SU-DHL-6 (cell line): ENCODE results near the gene FLACC1.

Source experiments
- H2AFZ ChIP-seq: fragments of 200-600 bp; sonication (generic); 2 replicates; pipeline ENCODE4 v1.6.1; 2014; ENCODE audit warnings: low read depth, mild to moderate bottlenecking, moderate library complexity, mixed read lengths, antibody characterized with exemption, low read length; ENCODE audit not compliant: severe bottlenecking
- H3F3A ChIP-seq: fragments of 200-600 bp; shearing (Covaris generic); 2 replicates; pipeline ENCODE4 v1.6.0; 2016; ENCODE audit warnings: antibody characterized with exemption, mild to moderate bottlenecking; ENCODE audit not compliant: insufficient read depth
- H3K27ac ChIP-seq: fragments of 200-600 bp; sonication (generic); 2 replicates; pipeline ENCODE4 v1.5.1; 2016; ENCODE audit warnings: low read depth, mild to moderate bottlenecking, low read length, moderate library complexity, mixed read lengths
- H3K27me3 ChIP-seq: fragments of 200-600 bp; sonication (generic), shearing (Covaris generic); 2 replicates; pipeline ENCODE4 v1.6.0; 2014; ENCODE audit warnings: mild to moderate bottlenecking, low read length
- H3K36me3 ChIP-seq: fragments of 200-600 bp; sonication (generic); 2 replicates; pipeline ENCODE4 v1.6.1; 2014; ENCODE audit warnings: mild to moderate bottlenecking, low read length, mixed read lengths
- H3K4me2 ChIP-seq: fragments of 300-600, 200-600 bp; shearing (Covaris generic), sonication (generic); 2 replicates; pipeline ENCODE4 v1.6.0; 2014; ENCODE audit warnings: low read length, low read depth, mild to moderate bottlenecking; ENCODE audit not compliant: poor library complexity, severe bottlenecking
- H3K4me3 ChIP-seq: fragments of 200-600 bp; sonication (generic); 2 replicates; pipeline ENCODE4 v1.5.1; 2014; ENCODE audit warnings: antibody characterized with exemption, low read length, mild to moderate bottlenecking, mixed read lengths; ENCODE audit not compliant: insufficient read depth, poor library complexity, severe bottlenecking
- H3K79me2 ChIP-seq: fragments of 200-600 bp; sonication (generic); 2 replicates; pipeline ENCODE4 v1.6.1; 2014; ENCODE audit warnings: mild to moderate bottlenecking, low read length, moderate library complexity; ENCODE audit not compliant: insufficient read depth
- H3K9ac ChIP-seq: fragments of 200-600 bp; sonication (generic); 2 replicates; pipeline ENCODE4 v1.7.0; 2014; ENCODE audit warnings: mild to moderate bottlenecking, low read length
- H3K9me2 ChIP-seq: fragments of 200-600 bp; sonication (generic); replicated peaks from 2 replicates; pipeline ENCODE4 v1.6.1; 2014; ENCODE audit warnings: low read length; ENCODE audit not compliant: insufficient read depth
- H3K9me3 ChIP-seq: fragments of 200-600 bp; sonication (generic); 2 replicates; pipeline ENCODE4 v1.6.1; 2014; ENCODE audit warnings: low read length, mixed read lengths; ENCODE audit not compliant: insufficient read depth
- H4K20me1 ChIP-seq: fragments of 200-600 bp; sonication (generic); 2 replicates; pipeline ENCODE4 v1.6.1; 2014; ENCODE audit warnings: low read depth, mild to moderate bottlenecking, antibody characterized with exemption, low read length, moderate library complexity, mixed read lengths
- EZH2phosphoT487 ChIP-seq: fragments of 200-600 bp; sonication (generic), shearing (Covaris generic); conservative IDR thresholded peaks from 2 replicates; pipeline ENCODE4 v1.6.1; 2018; ENCODE audit warnings: mild to moderate bottlenecking, antibody characterized with exemption, low read length, moderate library complexity, mixed read lengths
- TF ChIP-seq, protein P1 (sequence below): fragments of 200-600 bp; sonication (generic); IDR thresholded peaks from one replicate; pipeline ENCODE4 v1.5.1; 2017; ENCODE audit warnings: antibody characterized with exemption, mild to moderate bottlenecking, low read length, moderate library complexity; ENCODE audit not compliant: insufficient read depth, poor library complexity, severe bottlenecking

FLACC1 gene

DNA sequence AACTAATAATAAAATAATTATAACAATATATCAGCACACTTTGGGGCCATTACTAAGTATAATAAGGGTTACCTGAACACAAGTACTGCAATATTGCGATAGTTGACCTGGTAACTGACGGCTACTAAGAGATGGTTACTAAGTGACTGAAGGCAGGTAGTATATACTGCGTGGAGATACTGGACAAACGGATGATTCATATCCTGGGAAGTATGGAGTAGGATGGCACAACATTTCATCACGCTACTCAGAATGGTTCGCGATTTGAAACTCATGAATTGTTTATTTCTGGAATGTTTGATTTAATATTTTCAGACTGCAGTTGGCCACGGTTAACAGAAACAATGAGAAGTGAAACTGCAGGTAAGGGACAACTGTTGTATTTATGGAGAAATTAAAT is 39.5 kb upstream of the FLACC1 start:
- H3K4me3 ChIP-seq = no peak overlapping the region
- H4K20me1 ChIP-seq = no peaks in the 10 kb centered on the region
- H3K9me3 ChIP-seq = no peaks in the 10 kb centered on the region
- H3K4me2 ChIP-seq = no peak overlapping the region
- no peaks in the 10 kb centered on the region for H3F3A ChIP-seq
- H3K9me2 ChIP-seq = no peaks in the 10 kb centered on the region
- TF ChIP-seq, protein P1, sequence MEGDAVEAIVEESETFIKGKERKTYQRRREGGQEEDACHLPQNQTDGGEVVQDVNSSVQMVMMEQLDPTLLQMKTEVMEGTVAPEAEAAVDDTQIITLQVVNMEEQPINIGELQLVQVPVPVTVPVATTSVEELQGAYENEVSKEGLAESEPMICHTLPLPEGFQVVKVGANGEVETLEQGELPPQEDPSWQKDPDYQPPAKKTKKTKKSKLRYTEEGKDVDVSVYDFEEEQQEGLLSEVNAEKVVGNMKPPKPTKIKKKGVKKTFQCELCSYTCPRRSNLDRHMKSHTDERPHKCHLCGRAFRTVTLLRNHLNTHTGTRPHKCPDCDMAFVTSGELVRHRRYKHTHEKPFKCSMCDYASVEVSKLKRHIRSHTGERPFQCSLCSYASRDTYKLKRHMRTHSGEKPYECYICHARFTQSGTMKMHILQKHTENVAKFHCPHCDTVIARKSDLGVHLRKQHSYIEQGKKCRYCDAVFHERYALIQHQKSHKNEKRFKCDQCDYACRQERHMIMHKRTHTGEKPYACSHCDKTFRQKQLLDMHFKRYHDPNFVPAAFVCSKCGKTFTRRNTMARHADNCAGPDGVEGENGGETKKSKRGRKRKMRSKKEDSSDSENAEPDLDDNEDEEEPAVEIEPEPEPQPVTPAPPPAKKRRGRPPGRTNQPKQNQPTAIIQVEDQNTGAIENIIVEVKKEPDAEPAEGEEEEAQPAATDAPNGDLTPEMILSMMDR = no peak
- TF ChIP-seq EZH2phosphoT487 = no peak
- no peaks in the 10 kb centered on the region for H3K27me3 ChIP-seq
- H2AFZ ChIP-seq = no peak overlapping the region
- no peaks in the 10 kb centered on the region for H3K79me2 ChIP-seq
- H3K27ac ChIP-seq = no peak overlapping the region
- peaks cover 4% of the 10 kb centered on the region; the same call in 1 of the 2 replicates for H3K36me3 ChIP-seq
- no peak overlapping the region for H3K9ac ChIP-seq

DNA sequence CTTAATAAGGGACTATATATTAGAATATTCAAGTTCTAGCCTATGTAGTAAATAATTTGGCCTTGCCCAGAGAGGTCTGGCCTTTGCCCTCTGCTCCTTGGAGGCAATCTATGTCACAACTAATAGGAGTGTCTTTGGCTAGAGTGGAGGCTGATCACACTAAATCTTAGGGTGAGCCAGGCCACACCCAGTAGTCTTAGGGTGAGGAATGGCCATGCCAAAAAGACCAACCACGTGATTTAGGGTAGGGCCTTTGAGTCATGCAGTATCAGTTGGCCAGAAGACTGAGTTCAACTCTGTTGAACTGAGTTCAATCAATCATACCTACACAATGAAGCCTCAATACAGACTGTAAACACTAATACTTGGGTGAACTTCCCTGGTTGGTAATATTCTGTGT is 26.0 kb upstream of the FLACC1 start:
- Histone ChIP-seq H3K4me3 (no peak overlapping the region), H3K9me3 (no peaks in the 10 kb centered on the region), H3F3A (peaks cover 6% of the 10 kb centered on the region; the same call in 1 of the 2 replicates), H3K9me2 (no peaks in the 10 kb centered on the region), H2AFZ (no peak overlapping the region), H3K4me2 (no peak overlapping the region), H3K9ac (no peak overlapping the region), H3K27me3 (no peaks in the 10 kb centered on the region), H3K79me2 (no peaks in the 10 kb centered on the region), H4K20me1 (no peaks in the 10 kb centered on the region), H3K27ac (no peak overlapping the region), H3K36me3 (0 out of 2 replicates have a peak, but pooled peaks cover 6% of the 10 kb centered on the region)
- TF ChIP-seq, protein P1 = no peak
- TF ChIP-seq EZH2phosphoT487 = no peak

DNA sequence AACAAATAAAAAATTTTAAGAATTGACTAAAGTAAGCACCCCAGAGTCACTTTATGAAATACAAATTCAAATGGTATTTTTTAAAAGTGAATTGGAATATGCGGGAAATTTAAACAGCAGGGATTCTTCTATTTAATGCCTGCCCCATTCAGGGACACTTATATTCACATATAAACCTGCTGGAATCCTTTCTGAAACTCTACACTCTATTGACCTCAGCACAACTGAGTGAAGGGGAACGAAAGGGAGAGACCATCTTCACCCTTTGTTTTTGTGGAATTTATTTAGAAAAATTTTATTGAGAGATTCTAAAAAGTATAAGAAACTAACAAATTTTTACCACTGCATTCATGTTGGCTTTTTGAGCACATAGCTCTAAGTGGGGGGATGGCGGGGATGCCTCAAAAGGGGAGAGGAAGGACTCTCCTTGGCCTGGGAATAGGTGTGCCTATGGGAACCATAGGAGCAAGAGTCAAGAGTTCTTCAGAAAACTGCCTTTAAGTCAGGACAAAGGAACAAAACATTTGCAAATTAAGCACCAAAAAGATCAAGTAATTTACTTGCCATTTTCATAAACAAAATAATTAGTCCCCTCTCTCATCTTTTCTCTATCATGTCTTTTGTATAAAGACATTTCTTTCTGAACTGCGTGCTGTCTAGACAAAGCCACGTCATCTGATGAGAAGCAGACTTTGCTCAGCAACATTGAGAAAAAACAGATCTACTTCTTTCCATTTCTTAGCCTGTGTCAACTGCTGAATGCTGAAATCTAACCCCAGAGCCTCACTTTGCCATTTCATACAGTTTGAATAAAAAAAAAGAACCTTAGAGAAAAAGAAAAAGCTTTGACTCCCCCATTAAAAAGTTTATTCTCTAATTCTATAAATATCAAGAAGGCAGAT is 21.6 kb upstream of the FLACC1 start:
- Histone ChIP-seq H3K9ac (no peak overlapping the region), H3K4me2 (no peak overlapping the region), H3K9me2 (no peaks in the 10 kb centered on the region), H2AFZ (no peak overlapping the region), H3K27ac (no peak overlapping the region), H3F3A (peaks cover 6% of the 10 kb centered on the region; the same call in 1 of the 2 replicates), H3K4me3 (no peak overlapping the region), H3K27me3 (no peaks in the 10 kb centered on the region), H3K79me2 (no peaks in the 10 kb centered on the region), H3K36me3 (0 out of 2 replicates have a peak, but pooled peaks cover 6% of the 10 kb centered on the region), H4K20me1 (no peaks in the 10 kb centered on the region), H3K9me3 (no peaks in the 10 kb centered on the region)
- TF ChIP-seq, protein P1 = no peak
- TF ChIP-seq EZH2phosphoT487 = no peak
